HCT116 (cell line): ENCODE measurements around the gene HHAT. TPM values are rescaled to one million over a fixed set of nuclear protein-coding genes. Genes with fewer than 3 reads are reported as not detected.

Experiments used
- ATAC-seq: fragments of 200-7000 bp; cut with Tn5 transposase; 2 replicates; pipeline ENCODE4 v1.9.1; 2020; ENCODE audit warnings: mild to moderate bottlenecking, moderate library complexity
- BruUV-seq: library from RNA; stranded (reverse); fragments of 400-500 nt; replicated peaks from 2 replicates; lab custom pipeline; 2021; lab: Mats Ljungman, UMichigan
- CTCF ChIA-PET: fragments of 300-600 bp; sonication (Branson Sonifier 250); formaldehyde crosslinking; loops from one replicate; lab custom pipeline; 2021; ENCODE audit warnings: antibody characterized with exemption; lab: Charles Lee
- POLR2A ChIA-PET: fragments of 300-600, 350-600 bp; sonication (Branson Sonifier 250); formaldehyde crosslinking; loops from one replicate; lab custom pipeline; 2021; ENCODE audit warnings: antibody characterized with exemption; lab: Charles Lee
- RAD21 ChIA-PET, 2 experiments: fragments of 300-600 bp; sonication (Branson Sonifier 250); formaldehyde crosslinking; loops; one replicate each; lab custom pipeline; 2023; ENCODE audit warnings: low total read pairs in 2 of 2; ENCODE audit not compliant: uncharacterized antibody in 2 of 2, unreplicated experiment in 2 of 2, low non-redundant PET in 1 of 2; lab: Charles Lee
- DNase-seq: peaks from one replicate; pipeline ENCODE4 v3.0.0-alpha.2; 2010; ENCODE audit warnings: low read depth, low spot score
- H2AFZ ChIP-seq: fragments of 200-600 bp; shearing (Covaris generic), sonication (generic); 2 replicates; pipeline ENCODE4 v1.6.1; 2017; ENCODE audit warnings: low read depth, mixed run types, mixed read lengths, antibody characterized with exemption, low read length; ENCODE audit not compliant: poor library complexity, severe bottlenecking
- H3K27ac ChIP-seq: 2 replicates; pipeline ENCODE4 v1.5.1; 2012; ENCODE audit warnings: low read depth, low read length
- H3K27me3 ChIP-seq: fragments of 200-600 bp; sonication (generic); 2 replicates; pipeline ENCODE4 v1.6.1; 2016; ENCODE audit warnings: mixed run types, low read length, mixed read lengths; ENCODE audit not compliant: insufficient read depth
- H3K36me3 ChIP-seq, 2 experiments: fragments of 200-500 bp in 1 of 2; fragments of 200-600 bp in 1 of 2; sonication (Bioruptor generic) in 1 of 2; sonication (generic) in 1 of 2; 2 replicates each; pipeline versions ENCODE4 v1.5.1 to v1.6.1; 2014 to 2016; ENCODE audit warnings: low read length in 2 of 2, inconsistent platforms in 1 of 2, mixed read lengths in 1 of 2, mixed run types in 1 of 2; ENCODE audit not compliant: insufficient read depth in 2 of 2, control insufficient read depth in 1 of 2
- H3K4me1 ChIP-seq, 2 experiments: fragments of 200-600 bp in 1 of 2; sonication (generic) in 1 of 2; 2 replicates each; pipeline versions ENCODE4 v1.5.1 to v1.6.1; 2012 to 2017; ENCODE audit warnings: low read length in 2 of 2, inconsistent platforms in 1 of 2, mild to moderate bottlenecking in 1 of 2, mixed read lengths in 1 of 2, mixed run types in 1 of 2, moderate library complexity in 1 of 2; ENCODE audit not compliant: insufficient read depth in 2 of 2, control insufficient read depth in 1 of 2
- H3K4me2 ChIP-seq: fragments of 200-600 bp; sonication (generic); 2 replicates; pipeline ENCODE4 v1.6.1; 2017; ENCODE audit warnings: mixed run types, low read length, mixed read lengths
- H3K4me3 ChIP-seq, 2 experiments: fragments of 200-600 bp in 1 of 2; sonication (generic) in 1 of 2; replicated peaks in 1 of 2; 2 replicates each; pipeline ENCODE4 v1.5.1; 2011 to 2016; ENCODE audit warnings: low read length in 2 of 2, control low read depth in 1 of 2, low read depth in 1 of 2, mild to moderate bottlenecking in 1 of 2, mixed read lengths in 1 of 2, mixed run types in 1 of 2
- H3K79me2 ChIP-seq: fragments of 200-600 bp; sonication (generic); 2 replicates; pipeline ENCODE4 v1.6.1; 2017; ENCODE audit warnings: mild to moderate bottlenecking, mixed run types, low read length, moderate library complexity, mixed read lengths; ENCODE audit not compliant: insufficient read depth
- H3K9ac ChIP-seq: fragments of 200-600 bp; sonication (generic); 2 replicates; pipeline ENCODE4 v1.6.1; 2016; ENCODE audit warnings: low read length, mixed read lengths
- H3K9me2 ChIP-seq: fragments of 200-600 bp; sonication (generic), shearing (Covaris generic); 2 replicates; pipeline ENCODE4 v1.6.1; 2017; ENCODE audit warnings: mixed run types, mild to moderate bottlenecking, moderate library complexity; ENCODE audit not compliant: insufficient read depth
- H3K9me3 ChIP-seq, 2 experiments: fragments of 200-500 bp in 1 of 2; fragments of 200-600 bp in 1 of 2; sonication (Bioruptor generic) in 1 of 2; sonication (generic) in 1 of 2; 2 replicates each; pipeline ENCODE4 v1.6.1; 2014 to 2017; ENCODE audit warnings: low read length in 2 of 2, mixed read lengths in 2 of 2, inconsistent platforms in 1 of 2, low read depth in 1 of 2, mild to moderate bottlenecking in 1 of 2, mixed run types in 1 of 2, moderate library complexity in 1 of 2; ENCODE audit not compliant: control insufficient read depth in 1 of 2, insufficient read depth in 1 of 2
- H4K20me1 ChIP-seq: fragments of 200-600 bp; sonication (generic), shearing (Covaris generic); 2 replicates; pipeline ENCODE4 v1.6.1; 2017; ENCODE audit warnings: mixed run types, mild to moderate bottlenecking, moderate library complexity; ENCODE audit not compliant: insufficient read depth
- CEBPB ChIP-seq: IDR thresholded peaks from 2 replicates; pipeline ENCODE4 v1.6.1; 2012; ENCODE audit warnings: low read depth
- ELF1 ChIP-seq: IDR thresholded peaks from 2 replicates; pipeline ENCODE4 v1.6.1; 2012; ENCODE audit warnings: low read depth, borderline replicate concordance
- JUND ChIP-seq: IDR thresholded peaks from 2 replicates; pipeline ENCODE4 v1.6.1; 2012
- SP1 ChIP-seq: IDR thresholded peaks from 2 replicates; pipeline ENCODE4 v1.6.1; 2012; ENCODE audit warnings: low read depth
- TCF7L2 ChIP-seq: IDR thresholded peaks from 2 replicates; pipeline ENCODE4 v1.7.0; 2011; ENCODE audit warnings: borderline replicate concordance, inconsistent platforms; ENCODE audit not compliant: insufficient read depth, insufficient read length; ENCODE audit errors: extremely low read depth
- intact Hi-C: fragments of 100-400 bp; cut with micrococcal nuclease; formaldehyde crosslinking; loops from 2 replicates; pipeline ENCODE4 v1.10.0; 2022
- total RNA-seq: library from RNA; stranded (reverse); gene quantifications from one replicate; pipeline ENCODE4 v1.2.1, GENCODE V29; 2021; ENCODE audit not compliant: unreplicated experiment
- TF ChIP-seq, protein P1 (sequence below): IDR thresholded peaks from 2 replicates; pipeline ENCODE4 v1.6.1; 2012
- TF ChIP-seq, protein P2 (sequence below), 3 experiments: fragments of 200-600 bp in 1 of 3; sonication (generic) in 1 of 3; IDR thresholded peaks in 2 of 3; conservative IDR thresholded peaks in 1 of 3; 2 replicates each; pipeline ENCODE4 v1.5.1; 2012 to 2017; ENCODE audit warnings: low read depth in 2 of 3, low read length in 2 of 3, antibody characterized with exemption in 1 of 3, borderline replicate concordance in 1 of 3, control low read depth in 1 of 3, mild to moderate bottlenecking in 1 of 3, mixed read lengths in 1 of 3, mixed run types in 1 of 3, moderate library complexity in 1 of 3; ENCODE audit not compliant: insufficient read depth in 1 of 3

HHAT gene
- total RNA-seq, 1 experiment from 2014 or later = 2.7 TPM

- Histone ChIP-seq H3K4me1 (peaks cover 0 to 6% of the 10 kb centered on the region in 2 experiments; a peak in 1 of 4 replicates), H3K79me2 (no peaks in the 10 kb centered on the region), H2AFZ (no peak overlapping the region), H4K20me1 (no peaks in the 10 kb centered on the region), H3K4me3 (no peak overlapping the region)
- RAD21 ChIA-PET = no interaction called here
- no peak for TF ChIP-seq CEBPB
- TF ChIP-seq ELF1 = no peak
- TF ChIP-seq, protein P1, sequence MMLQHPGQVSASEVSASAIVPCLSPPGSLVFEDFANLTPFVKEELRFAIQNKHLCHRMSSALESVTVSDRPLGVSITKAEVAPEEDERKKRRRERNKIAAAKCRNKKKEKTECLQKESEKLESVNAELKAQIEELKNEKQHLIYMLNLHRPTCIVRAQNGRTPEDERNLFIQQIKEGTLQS = no peak
- no peak for TF ChIP-seq TCF7L2
- no peak for TF ChIP-seq SP1
- no peak for TF ChIP-seq JUND
- TF ChIP-seq, protein P2, sequence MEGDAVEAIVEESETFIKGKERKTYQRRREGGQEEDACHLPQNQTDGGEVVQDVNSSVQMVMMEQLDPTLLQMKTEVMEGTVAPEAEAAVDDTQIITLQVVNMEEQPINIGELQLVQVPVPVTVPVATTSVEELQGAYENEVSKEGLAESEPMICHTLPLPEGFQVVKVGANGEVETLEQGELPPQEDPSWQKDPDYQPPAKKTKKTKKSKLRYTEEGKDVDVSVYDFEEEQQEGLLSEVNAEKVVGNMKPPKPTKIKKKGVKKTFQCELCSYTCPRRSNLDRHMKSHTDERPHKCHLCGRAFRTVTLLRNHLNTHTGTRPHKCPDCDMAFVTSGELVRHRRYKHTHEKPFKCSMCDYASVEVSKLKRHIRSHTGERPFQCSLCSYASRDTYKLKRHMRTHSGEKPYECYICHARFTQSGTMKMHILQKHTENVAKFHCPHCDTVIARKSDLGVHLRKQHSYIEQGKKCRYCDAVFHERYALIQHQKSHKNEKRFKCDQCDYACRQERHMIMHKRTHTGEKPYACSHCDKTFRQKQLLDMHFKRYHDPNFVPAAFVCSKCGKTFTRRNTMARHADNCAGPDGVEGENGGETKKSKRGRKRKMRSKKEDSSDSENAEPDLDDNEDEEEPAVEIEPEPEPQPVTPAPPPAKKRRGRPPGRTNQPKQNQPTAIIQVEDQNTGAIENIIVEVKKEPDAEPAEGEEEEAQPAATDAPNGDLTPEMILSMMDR (IDR thresholded peaks at IDR 0.05 in 2 of 3, conservative IDR thresholded peaks at IDR 0.05 in 1 of 3; ENCODE audit: borderline replicate concordance in 1 of 3, insufficient read depth in 1 of 3, low read depth in 2 of 3, low read length in 2 of 3) = no peak
- TF ChIP-seq, all 23 proteins: peak for 0
- BruUV-seq = no TSS peak
- intact Hi-C loops = no loop called here
- DNase-seq (no peak), ATAC-seq (no peak; the same call in 1 of the 2 replicates)
- no peaks in the 10 kb centered on the region for H3K36me3 ChIP-seq
- 0 out of 2 replicates have a peak overlapping the region, but pooled peaks have one; percentile 6 for H3K4me2 ChIP-seq
- ChIA-PET CTCF (no interaction called here), POLR2A (no interaction called here)
- H3K9ac ChIP-seq = no peak overlapping the region
- H3K9me2 ChIP-seq = no peaks in the 10 kb centered on the region
- H3K27ac ChIP-seq = no peak overlapping the region
- H3K27me3 ChIP-seq = no peaks in the 10 kb centered on the region
- no peaks in the 10 kb centered on the region for H3K9me3 ChIP-seq
These were observed 110.5 kb downstream of the HHAT start for GRCh38 chr1:210438928-210439841.
